K562 (cell line): ENCODE measurements around the gene CNDP2. TPM values are rescaled to one million over a fixed set of nuclear protein-coding genes. Genes with fewer than 3 reads are reported as not detected.

Experiments
- ARID3A ChIP-seq: IDR thresholded peaks from 2 replicates; pipeline ENCODE4 v1.6.1; 2012; ENCODE audit warnings: low read depth, low read length, improper control_type of control experiment, borderline replicate concordance
- CEBPZ ChIP-seq: fragments of 150-350 bp; IDR thresholded peaks from 2 replicates; pipeline ENCODE4 v1.6.1; 2014; ENCODE audit warnings: low read depth, mild to moderate bottlenecking, low read length, borderline replicate concordance
- ELF1 ChIP-seq: fragments of 200-800 bp; sonication (Bioruptor generic); IDR thresholded peaks from 2 replicates; pipeline ENCODE4 v1.6.1; 2016; ENCODE audit warnings: missing genetic modification characterization, missing compliant biosample characterization
- ID3 ChIP-seq, 2 experiments: fragments of 250-450 bp in 1 of 2; fragments of 450-650 bp in 1 of 2; sonication (Bioruptor Pico) in 1 of 2; IDR thresholded peaks; 2 replicates each; pipeline versions ENCODE4 v1.6.1 to v1.8.0; 2016 to 2021; ENCODE audit warnings: mild to moderate bottlenecking in 2 of 2, moderate library complexity in 2 of 2, missing compliant biosample characterization in 1 of 2, missing genetic modification characterization in 1 of 2
- PPARD ChIP-seq: fragments of 250-450 bp; sonication (Bioruptor Pico); IDR thresholded peaks from 2 replicates; pipeline ENCODE4 v1.8.0; 2022; ENCODE audit warnings: inconsistent platforms, mild to moderate bottlenecking, moderate library complexity
- SMARCA5 ChIP-seq: fragments of 450-650 bp; IDR thresholded peaks from 2 replicates; pipeline ENCODE4 v1.6.1; 2016
- ZNF253 ChIP-seq: fragments of 250-450 bp; sonication (Bioruptor Pico); conservative IDR thresholded peaks from 2 replicates; pipeline ENCODE4 v1.6.1; 2021; ENCODE audit warnings: mild to moderate bottlenecking
- polyA plus RNA-seq, 8 experiments: library from polyadenylated mRNA; depleted of rRNA in 4 of 8; stranded (reverse) in 5 of 8; unstranded in 3 of 8; fragments of >200 nt; fragmentation: Nextera tagmentation in 2 of 8; fragmentation: Illumina TruSeq in 1 of 8; extraction: Ambion mirVana in 2 of 8; extraction: Trizol in 1 of 8; gene quantifications; 2 replicates each; pipeline versions ENCODE4 v1.2.1 to v1.2.3, GENCODE V29; 2011 to 2014; ENCODE audit warnings: inconsistent platforms in 1 of 8, missing spikeins in 1 of 8
- total RNA-seq, 7 experiments: library from RNA; depleted of rRNA in 6 of 7; stranded (reverse); fragments of >200 nt in 6 of 7; fragmentation: Illumina TruSeq in 2 of 7; extraction: Trizol in 2 of 7; gene quantifications; 2 replicates each; pipeline versions ENCODE4 v1.2.1 to v1.2.3, GENCODE V29; 2011 to 2021; ENCODE audit warnings: low replicate concordance in 1 of 7

The CNDP2 gene
- total and polyA plus RNA-seq, 9 of the 15 experiments (the other 6 are each of a cell fraction or from before 2014, with no cell fraction given), result 34.1 to 128 (median 53.8) TPM

DNA sequence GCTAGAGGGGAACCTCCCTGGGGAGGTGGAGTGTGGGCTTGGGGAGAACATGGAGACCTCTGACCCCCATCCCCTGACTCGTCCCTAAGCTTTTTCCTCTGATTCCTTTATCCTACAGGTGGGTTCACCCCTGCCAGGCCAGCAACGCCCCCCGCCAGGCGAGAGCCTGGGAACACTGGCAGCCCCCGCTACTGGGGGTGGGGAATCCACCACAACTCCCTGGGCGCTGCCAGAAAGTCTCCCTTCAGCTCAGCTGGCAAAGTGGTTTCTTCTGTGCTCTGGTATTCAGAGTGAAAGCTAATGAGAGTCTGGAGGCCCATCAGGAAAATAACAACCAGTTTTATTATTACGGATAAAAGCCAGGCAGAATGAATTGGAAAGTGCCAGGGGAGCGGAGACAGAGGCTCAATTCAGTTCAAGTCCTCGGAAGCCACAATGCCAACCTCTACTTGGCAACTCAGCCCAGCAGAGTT is 41.8 kb upstream of the CNDP2 start (continued):
- no peak for TF ChIP-seq ID3 (CRISPR knock-in tag; IDR thresholded peaks at IDR 0.05)
- TF ChIP-seq ID3 (tag; IDR thresholded peaks at IDR 0.05), result no peak
- TF ChIP-seq PPARD (CRISPR knock-in tag), result no peak
- no peak for TF ChIP-seq ARID3A
- no peak for TF ChIP-seq ELF1 (tag)
- TF ChIP-seq CEBPZ, result no peak
- no peak for TF ChIP-seq ZNF253
- TF ChIP-seq SMARCA5, result no peak
